ENCODE results near the gene PLPPR1. TPM values are rescaled to one million over a fixed set of nuclear protein-coding genes. Genes with fewer than 3 reads are reported as not detected.

Gene PLPPR1
- total RNA-seq, 1 experiment from 2014 or later = 2.4 TPM

- H4K5ac ChIP-seq (ENCODE audit: insufficient read length, low read depth, low read length) = no peak overlapping the region
- no peak overlapping the region for H3K56ac ChIP-seq (ENCODE audit: insufficient read length, low read depth, low read length)
- H3K4me2 ChIP-seq (ENCODE audit: insufficient read depth, insufficient read length, low read length) = no peak overlapping the region
- no peak overlapping the region for H3K14ac ChIP-seq (ENCODE audit: insufficient read depth, low read length)
- H2BK12ac ChIP-seq (ENCODE audit: insufficient read length, low read depth, low read length) = no peak overlapping the region
- no peaks in the 10 kb centered on the region for H3K79me1 ChIP-seq (ENCODE audit: insufficient read depth, low read depth, low read length, poor library complexity, severe bottlenecking)
- Mint-ChIP-seq H3K36me3 (ENCODE audit: insufficient read depth in 1 of 3, low read depth in 3 of 3) (no peaks in the 10 kb centered on the region), H3K4me3 (no peak overlapping the region), H3K27ac (no peak overlapping the region), H3K9me3 (no peaks in the 10 kb centered on the region), H3K27me3 (ENCODE audit: low read depth) (peaks cover 39% of the 10 kb centered on the region), H3K4me1 (peaks cover 12 to 17% of the 10 kb centered on the region in 2 experiments)
- H3T11ph ChIP-seq (ENCODE audit: low read length) = no peak overlapping the region
- peak; percentile 33; the same call in 2 of the 3 replicates for TF ChIP-seq CTCF (conservative IDR thresholded peaks at IDR 0.05)
- H2BK20ac ChIP-seq (ENCODE audit: low read depth, low read length, poor library complexity, severe bottlenecking) = no peak overlapping the region
- no peaks in the 10 kb centered on the region for H3K4me1 ChIP-seq (ENCODE audit: insufficient read depth, low read length)
- no CpG with 5 or more reads among the region's 2 CpGs for WGBS (ENCODE audit: extremely low coverage, insufficient read length, low lambda C conversion rate)
- H3K27me3 ChIP-seq (ENCODE audit: insufficient read depth, low read length) = peaks cover 14% of the 10 kb centered on the region
- H4K8ac ChIP-seq (replicated peaks; ENCODE audit: insufficient read length, low read depth, low read length) = no peak overlapping the region
- H2BK5ac ChIP-seq (ENCODE audit: insufficient read length, low read length) = no peak overlapping the region
- H3K23me2 ChIP-seq (ENCODE audit: insufficient read length, low read depth, low read length, poor library complexity, severe bottlenecking) = peaks cover 5% of the 10 kb centered on the region
- H2AFZ ChIP-seq (ENCODE audit: low read length) = no peak overlapping the region
- no peak overlapping the region for H3K23ac ChIP-seq (ENCODE audit: insufficient read length, low read depth, low read length)
- H2AK5ac ChIP-seq (ENCODE audit: insufficient read length, low read length) = no peak overlapping the region
- H3K9ac ChIP-seq (ENCODE audit: extremely low read depth, insufficient read length, low read length) = no peak overlapping the region
- no peak overlapping the region for H2BK15ac ChIP-seq (ENCODE audit: low read depth, low read length)
- no peaks in the 10 kb centered on the region for H3K79me2 ChIP-seq (ENCODE audit: insufficient read depth, low read length)
- no peaks in the 10 kb centered on the region for H3K9me3 ChIP-seq (ENCODE audit: control insufficient read depth, low read depth, low read length)
- no peak overlapping the region for H4K91ac ChIP-seq (ENCODE audit: insufficient read length, low read depth, low read length)
- no peak overlapping the region for H3K18ac ChIP-seq (ENCODE audit: insufficient read length, low read depth, low read length)
- no peak overlapping the region for H3K4ac ChIP-seq (ENCODE audit: low read depth, low read length)
- no peak for DNase-seq
- no peak overlapping the region for H2BK120ac ChIP-seq (ENCODE audit: low read depth, low read length, poor library complexity, severe bottlenecking)
- H3K27ac ChIP-seq (ENCODE audit: insufficient read length, low read depth, low read length) = no peak overlapping the region
- H4K20me1 ChIP-seq (ENCODE audit: control insufficient read depth, insufficient read depth, insufficient read length) = no peaks in the 10 kb centered on the region
These were observed 5.7 kb downstream of the PLPPR1 start for GRCh38 chr9:101034222-101034621.
